ENCODE data around the gene ADGRL1. TPM values are rescaled to one million over a fixed set of nuclear protein-coding genes. Genes with fewer than 3 reads are reported as not detected.
"Not testable (repeated sequence)": the region's sequence is repeated elsewhere in the genome, so short reads cannot be mapped to it uniquely, and the experiment has no call there.

The ADGRL1 gene
- total RNA-seq (2014; rRNA removed; shearing (Covaris generic)) = 9.3 and 9.4 TPM in 2 replicates

GRCh38 chr19:14205452-14206287 lies at the start of gene ADGRL1:
TSS of gene ADGRL1 (minus strand) at chr19:14206169. CDS start at chr19:14183602, 22,567 bp downstream.
- peak within 1 kb of the TSS; percentile 59 for H3K27ac ChIP-seq
- not testable (repeated sequence) for H3K4me1 ChIP-seq

DNA sequence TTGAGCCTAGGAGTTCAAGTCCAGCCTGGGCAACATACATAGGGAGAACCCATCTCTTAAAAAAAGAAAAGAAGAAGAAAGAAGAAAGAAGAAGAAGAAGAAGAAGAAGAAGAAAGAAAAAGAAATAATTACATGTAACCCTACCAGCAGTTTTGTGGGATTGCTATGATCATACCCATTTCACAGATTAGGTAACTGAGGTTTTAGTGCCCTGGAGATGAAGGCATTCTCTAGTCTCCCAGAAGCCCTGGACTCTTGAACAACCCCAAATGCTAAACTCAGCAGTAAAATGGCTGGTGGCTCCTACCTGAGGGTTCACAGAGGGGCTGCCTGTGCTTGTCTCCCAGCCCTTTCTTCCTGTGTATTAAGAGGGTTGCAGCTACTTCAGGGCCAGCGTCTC lies 49.3 kb upstream of the ADGRL1 start:
- not testable (repeated sequence) for DNase-seq

More at GRCh38 chr19:14205452-14206287, at the start of gene ADGRL1:
- not testable (repeated sequence) for H3K36me3 ChIP-seq; H3K9me3 ChIP-seq (replicated peaks); H3K27me3 ChIP-seq; DNase-seq
- H3K4me3 ChIP-seq = peak within 1 kb of the TSS; percentile 66

GRCh38 chr19:14253822-14254599 lies 48.0 kb upstream of the ADGRL1 start:
- H3K4me3 ChIP-seq; H3K27me3 ChIP-seq; H3K4me1 ChIP-seq; H3K36me3 ChIP-seq; H3K9me3 ChIP-seq (replicated peaks); H3K27ac ChIP-seq: not testable (repeated sequence)
- DNase-seq = peak; percentile 41 to 50

More for the DNA sequence above, 49.3 kb upstream of the ADGRL1 start:
- not testable (repeated sequence) for H3K4me1 ChIP-seq; H3K36me3 ChIP-seq; H3K27ac ChIP-seq; H3K9me3 ChIP-seq (replicated peaks); H3K27me3 ChIP-seq; H3K4me3 ChIP-seq

- not testable (repeated sequence) for H3K9me3 ChIP-seq (replicated peaks); H3K36me3 ChIP-seq; H3K4me1 ChIP-seq; DNase-seq; H3K27ac ChIP-seq; H3K27me3 ChIP-seq; H3K4me3 ChIP-seq
Measured at GRCh38 chr19:14252136-14252535, 46.2 kb upstream of the ADGRL1 start.

DNA sequence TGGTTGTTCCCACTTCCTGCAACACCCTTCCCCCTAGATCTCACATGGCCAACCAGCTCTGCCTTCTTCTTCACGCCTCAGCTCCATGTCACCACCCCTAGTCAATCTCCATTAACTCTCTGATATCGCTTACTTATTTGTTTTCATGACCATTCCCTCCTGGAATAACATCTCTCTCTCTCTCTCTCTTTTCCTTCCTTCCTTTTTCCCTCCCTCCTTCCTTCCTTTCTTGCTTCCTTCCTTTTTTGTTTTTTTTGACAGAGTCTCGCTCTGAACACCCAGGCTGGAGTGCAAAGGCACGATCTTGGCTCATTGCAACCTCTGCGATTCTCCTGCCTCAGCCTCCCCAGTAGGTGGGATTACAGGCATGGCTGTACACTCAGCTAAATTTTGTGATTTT lies 44.9 kb upstream of the ADGRL1 start:
- Histone ChIP-seq H3K4me1 (peaks cover 4% of the 10 kb centered on the region; the same call in 1 of the 2 replicates), H3K4me3 (no peak overlapping the region), H3K9me3 (replicated peaks) (no peaks in the 10 kb centered on the region), H3K36me3 (no peaks in the 10 kb centered on the region), H3K27ac (no peak overlapping the region), H3K27me3 (no peaks in the 10 kb centered on the region)
- no peak for DNase-seq

GRCh38 chr19:14250315-14250714 lies 44.3 kb upstream of the ADGRL1 start:
- not testable (repeated sequence) for H3K27ac ChIP-seq; H3K27me3 ChIP-seq; H3K36me3 ChIP-seq; H3K4me3 ChIP-seq; H3K9me3 ChIP-seq (replicated peaks); DNase-seq; H3K4me1 ChIP-seq

- not testable (repeated sequence) for DNase-seq, H3K36me3 ChIP-seq, H3K4me1 ChIP-seq
Measured at GRCh38 chr19:14249891-14250290, 43.9 kb upstream of the ADGRL1 start.

DNA sequence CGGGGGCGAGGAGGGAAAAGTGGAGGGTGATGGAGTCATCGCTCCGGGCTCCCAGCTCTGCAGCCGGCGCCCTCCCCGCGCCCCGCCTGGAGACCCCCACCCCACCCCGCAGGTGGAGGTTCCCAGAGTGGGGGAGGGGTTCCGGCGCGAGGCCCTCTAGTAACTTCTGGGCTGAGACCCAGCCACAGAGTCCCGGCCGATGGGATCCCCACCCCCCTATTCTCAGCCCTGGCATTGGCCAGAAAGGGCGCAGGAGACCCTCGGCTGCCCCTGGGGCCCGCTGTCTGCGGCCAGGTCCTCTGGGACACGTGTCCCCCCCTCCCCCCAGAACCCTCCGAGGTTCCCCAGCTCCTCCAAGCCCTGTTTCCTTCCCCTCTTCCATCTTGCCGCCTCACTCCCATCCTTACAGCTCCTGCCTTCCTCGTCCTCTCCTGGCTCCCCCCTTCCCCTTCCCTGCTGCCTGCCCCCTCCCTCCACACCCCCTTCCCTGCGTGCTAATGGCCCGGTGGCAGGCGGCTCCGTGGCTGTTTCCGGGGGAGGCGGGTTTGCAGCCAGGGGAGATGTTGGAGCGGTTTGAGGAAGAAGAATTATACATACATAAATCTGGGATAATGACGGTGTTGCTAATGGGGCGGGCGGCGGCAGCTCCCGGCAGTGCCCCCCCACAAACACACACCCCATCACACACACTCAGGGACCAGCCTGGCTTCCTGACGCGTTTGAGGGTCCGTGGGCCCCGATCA lies 43.2 kb upstream of the ADGRL1 start:
- not testable (repeated sequence) for H3K36me3 ChIP-seq; H3K4me1 ChIP-seq; H3K9me3 ChIP-seq (replicated peaks); H3K27me3 ChIP-seq
- Histone ChIP-seq H3K27ac (peak overlapping the region; percentile 51), H3K4me3 (peak overlapping the region; percentile 64)
- DNase-seq = peak; percentile 65 to 68

More at GRCh38 chr19:14249891-14250290, 43.9 kb upstream of the ADGRL1 start:
- not testable (repeated sequence) for H3K9me3 ChIP-seq (replicated peaks); H3K27me3 ChIP-seq; H3K27ac ChIP-seq
- H3K4me3 ChIP-seq = peak overlapping the region; percentile 64; the same call in 1 of the 2 replicates

GRCh38 chr19:14248578-14249011 lies 42.6 kb upstream of the ADGRL1 start:
- Histone ChIP-seq H3K4me1 (peaks cover 4% of the 10 kb centered on the region; the same call in 1 of the 2 replicates), H3K9me3 (replicated peaks) (no peaks in the 10 kb centered on the region), H3K36me3 (no peaks in the 10 kb centered on the region), H3K27me3 (no peaks in the 10 kb centered on the region), H3K27ac (peak overlapping the region; percentile 51), H3K4me3 (peak overlapping the region; percentile 64)
- peak; percentile 83 to 92 for DNase-seq

- H3K4me1 ChIP-seq; H3K27me3 ChIP-seq; H3K36me3 ChIP-seq; H3K9me3 ChIP-seq (replicated peaks); H3K27ac ChIP-seq: not testable (repeated sequence)
- peak overlapping the region; percentile 44 for H3K4me3 ChIP-seq
- DNase-seq = peak; percentile 31 to 50
Measured at GRCh38 chr19:14247548-14248471, 41.8 kb upstream of the ADGRL1 start.

DNA sequence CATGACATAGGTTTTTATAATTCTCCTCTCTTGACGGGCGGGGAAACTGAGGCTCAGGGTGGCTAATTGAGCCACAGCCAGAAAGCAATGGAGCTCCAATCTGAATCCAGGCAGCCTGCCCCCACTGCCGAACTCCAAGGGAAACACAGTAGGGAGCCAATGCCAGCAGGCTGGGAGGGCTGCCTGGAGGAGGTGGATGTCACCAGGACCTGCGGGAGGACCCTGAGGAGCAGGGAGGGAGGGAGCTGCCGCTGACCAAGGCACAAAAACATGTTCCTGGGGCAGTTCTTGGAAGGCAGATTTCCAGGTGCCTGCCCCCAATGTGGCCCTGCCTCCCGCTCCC lies 41.2 kb upstream of the ADGRL1 start:
- H3K9me3 ChIP-seq (replicated peaks); H3K27me3 ChIP-seq; H3K4me1 ChIP-seq; H3K27ac ChIP-seq; H3K36me3 ChIP-seq; DNase-seq: not testable (repeated sequence)
- H3K4me3 ChIP-seq = peak overlapping the region; percentile 44; the same call in 1 of the 2 replicates

DNA sequence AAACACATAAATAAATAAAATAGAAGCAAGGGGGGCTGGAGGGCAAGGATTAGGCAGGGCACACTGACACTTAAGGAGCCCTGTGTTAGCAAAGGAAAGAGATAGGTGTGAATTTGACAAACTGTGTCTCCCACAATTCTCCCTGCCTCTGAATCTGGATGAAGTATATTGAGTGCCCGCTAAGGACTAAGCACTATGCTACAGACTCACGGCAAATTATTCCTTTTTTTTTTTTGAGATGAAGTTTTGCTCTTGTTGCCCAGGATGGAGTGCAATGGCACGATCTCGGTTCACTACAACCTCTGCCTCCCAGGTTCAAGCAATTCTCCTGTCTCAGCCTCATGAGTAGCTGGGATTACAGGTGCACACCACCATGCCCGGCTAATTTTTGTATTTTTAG lies 38.4 kb upstream of the ADGRL1 start:
- not testable (repeated sequence) for H3K4me3 ChIP-seq; H3K9me3 ChIP-seq (replicated peaks); H3K27me3 ChIP-seq; H3K4me1 ChIP-seq; H3K27ac ChIP-seq; DNase-seq; H3K36me3 ChIP-seq

DNA sequence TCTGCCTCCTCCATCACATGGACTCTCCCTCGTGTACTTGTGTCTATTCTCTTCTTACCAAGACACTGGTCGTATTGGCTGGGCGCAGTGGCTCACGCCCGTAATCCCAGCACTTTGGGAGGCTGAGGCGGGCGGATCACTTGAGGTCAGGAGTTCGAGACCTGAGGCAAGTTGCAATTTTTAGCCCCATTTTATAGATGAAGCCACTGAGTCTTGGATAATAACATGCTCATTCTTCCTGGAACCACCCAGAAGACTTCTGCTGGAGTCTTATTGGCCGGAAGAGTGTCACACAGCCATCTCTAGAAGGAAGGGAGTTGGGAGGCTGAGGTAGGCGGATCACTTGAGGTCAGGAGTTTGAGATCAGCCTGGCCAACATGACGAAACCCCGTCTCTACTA lies 37.7 kb upstream of the ADGRL1 start:
- H3K36me3 ChIP-seq; H3K9me3 ChIP-seq (replicated peaks); H3K4me3 ChIP-seq; H3K27me3 ChIP-seq; H3K4me1 ChIP-seq; H3K27ac ChIP-seq; DNase-seq: not testable (repeated sequence)

Measured in SJCRH30 (cell line).